ENCODE data around the gene LRRC4B. TPM values are rescaled to one million over a fixed set of nuclear protein-coding genes. Genes with fewer than 3 reads are reported as not detected.

The LRRC4B gene
- total RNA-seq, 1 donor from 2014 or later: 0.47 TPM

DNA sequence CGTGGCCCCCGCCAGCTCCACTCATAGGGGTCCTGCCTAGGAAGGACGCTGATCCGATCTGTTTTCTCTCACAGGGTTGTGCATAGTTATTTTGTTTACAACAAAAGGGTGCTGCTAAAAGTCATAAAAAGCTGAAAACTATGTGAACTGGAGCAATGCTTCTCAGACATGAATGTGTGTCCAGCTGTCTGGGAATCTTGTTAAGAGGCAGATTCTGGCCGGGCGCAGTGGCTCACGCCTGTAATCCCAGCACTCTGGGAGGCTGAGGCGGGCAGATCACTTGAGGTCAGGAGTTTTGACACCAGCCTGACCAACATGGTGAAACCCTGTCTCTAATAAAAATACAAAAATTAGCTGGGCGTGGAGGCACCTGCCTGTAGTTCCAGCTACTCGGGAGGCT, 8.6 kb downstream of the LRRC4B start:
- TF ChIP-seq, protein P1, sequence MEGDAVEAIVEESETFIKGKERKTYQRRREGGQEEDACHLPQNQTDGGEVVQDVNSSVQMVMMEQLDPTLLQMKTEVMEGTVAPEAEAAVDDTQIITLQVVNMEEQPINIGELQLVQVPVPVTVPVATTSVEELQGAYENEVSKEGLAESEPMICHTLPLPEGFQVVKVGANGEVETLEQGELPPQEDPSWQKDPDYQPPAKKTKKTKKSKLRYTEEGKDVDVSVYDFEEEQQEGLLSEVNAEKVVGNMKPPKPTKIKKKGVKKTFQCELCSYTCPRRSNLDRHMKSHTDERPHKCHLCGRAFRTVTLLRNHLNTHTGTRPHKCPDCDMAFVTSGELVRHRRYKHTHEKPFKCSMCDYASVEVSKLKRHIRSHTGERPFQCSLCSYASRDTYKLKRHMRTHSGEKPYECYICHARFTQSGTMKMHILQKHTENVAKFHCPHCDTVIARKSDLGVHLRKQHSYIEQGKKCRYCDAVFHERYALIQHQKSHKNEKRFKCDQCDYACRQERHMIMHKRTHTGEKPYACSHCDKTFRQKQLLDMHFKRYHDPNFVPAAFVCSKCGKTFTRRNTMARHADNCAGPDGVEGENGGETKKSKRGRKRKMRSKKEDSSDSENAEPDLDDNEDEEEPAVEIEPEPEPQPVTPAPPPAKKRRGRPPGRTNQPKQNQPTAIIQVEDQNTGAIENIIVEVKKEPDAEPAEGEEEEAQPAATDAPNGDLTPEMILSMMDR (IDR thresholded peaks at IDR 0.05; ENCODE audit: borderline replicate concordance): no peak
- DNase-seq: no peak
- H3K27me3 ChIP-seq (ENCODE audit: low read depth): peaks cover 56% of the 10 kb centered on the region
- no peak overlapping the region for H3K27ac ChIP-seq (replicated peaks)
- H3K9me3 ChIP-seq (replicated peaks): no peaks in the 10 kb centered on the region
- intact Hi-C loops (cut with micrococcal nuclease): no loop called here
- peaks cover 23% of the 10 kb centered on the region for H3K4me1 ChIP-seq
- no peaks in the 10 kb centered on the region for H3K36me3 ChIP-seq
- H3K4me3 ChIP-seq: no peak overlapping the region

DNA sequence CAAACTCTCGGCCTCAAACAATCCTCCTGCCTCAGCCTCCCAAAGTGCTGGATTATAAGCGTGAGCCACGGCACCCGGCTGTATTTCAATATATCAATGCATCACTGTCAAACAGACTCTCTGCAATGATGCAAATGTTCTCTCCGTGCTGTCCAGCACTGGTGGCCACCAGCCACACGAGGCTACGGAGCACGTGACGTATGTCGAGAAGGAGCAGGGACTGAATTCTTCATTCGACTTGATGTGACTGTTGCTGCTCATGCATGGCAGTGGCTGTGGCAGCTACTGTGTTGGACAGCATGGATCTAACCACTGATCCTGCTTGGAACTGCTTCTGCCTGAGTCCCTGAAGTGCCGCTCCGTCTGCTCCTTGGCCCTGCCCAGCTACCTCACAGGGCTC, 9.8 kb downstream of the LRRC4B start:
- DNase-seq: no peak
- Histone ChIP-seq H3K4me3 (no peak overlapping the region), H3K36me3 (no peaks in the 10 kb centered on the region), H3K27me3 (ENCODE audit: low read depth) (peaks cover 56% of the 10 kb centered on the region), H3K9me3 (replicated peaks) (no peaks in the 10 kb centered on the region), H3K27ac (replicated peaks) (no peak overlapping the region), H3K4me1 (peaks cover 23% of the 10 kb centered on the region)
- TF ChIP-seq, protein P1 (IDR thresholded peaks at IDR 0.05; ENCODE audit: borderline replicate concordance): no peak
- intact Hi-C loops (cut with micrococcal nuclease): no loop called here

DNA sequence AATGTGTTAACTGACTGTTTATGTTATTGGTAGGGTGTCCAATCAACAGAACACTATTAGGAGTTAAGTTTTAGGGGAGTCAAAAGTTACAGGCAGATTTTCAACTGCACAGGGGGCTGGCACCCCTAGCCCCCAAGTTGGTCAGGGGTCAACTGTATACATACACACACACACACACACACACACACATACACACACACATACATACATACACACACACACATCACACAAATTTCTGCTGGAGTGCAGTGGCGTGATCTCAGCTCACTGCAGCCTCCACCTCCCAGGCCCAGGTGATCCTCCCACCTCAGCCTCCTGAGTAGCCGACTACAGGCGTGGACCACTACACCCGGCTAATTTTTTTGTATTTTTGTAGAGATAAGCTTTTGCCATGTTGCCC, 10.2 kb downstream of the LRRC4B start:
- H3K4me3 ChIP-seq: no peak overlapping the region
- TF ChIP-seq, protein P1 (IDR thresholded peaks at IDR 0.05; ENCODE audit: borderline replicate concordance): no peak
- no peaks in the 10 kb centered on the region for H3K36me3 ChIP-seq
- H3K9me3 ChIP-seq (replicated peaks): no peaks in the 10 kb centered on the region
- H3K27me3 ChIP-seq (ENCODE audit: low read depth): peaks cover 56% of the 10 kb centered on the region
- no peak for DNase-seq
- peaks cover 23% of the 10 kb centered on the region for H3K4me1 ChIP-seq
- intact Hi-C loops (cut with micrococcal nuclease): no loop called here
- H3K27ac ChIP-seq (replicated peaks): no peak overlapping the region

DNA sequence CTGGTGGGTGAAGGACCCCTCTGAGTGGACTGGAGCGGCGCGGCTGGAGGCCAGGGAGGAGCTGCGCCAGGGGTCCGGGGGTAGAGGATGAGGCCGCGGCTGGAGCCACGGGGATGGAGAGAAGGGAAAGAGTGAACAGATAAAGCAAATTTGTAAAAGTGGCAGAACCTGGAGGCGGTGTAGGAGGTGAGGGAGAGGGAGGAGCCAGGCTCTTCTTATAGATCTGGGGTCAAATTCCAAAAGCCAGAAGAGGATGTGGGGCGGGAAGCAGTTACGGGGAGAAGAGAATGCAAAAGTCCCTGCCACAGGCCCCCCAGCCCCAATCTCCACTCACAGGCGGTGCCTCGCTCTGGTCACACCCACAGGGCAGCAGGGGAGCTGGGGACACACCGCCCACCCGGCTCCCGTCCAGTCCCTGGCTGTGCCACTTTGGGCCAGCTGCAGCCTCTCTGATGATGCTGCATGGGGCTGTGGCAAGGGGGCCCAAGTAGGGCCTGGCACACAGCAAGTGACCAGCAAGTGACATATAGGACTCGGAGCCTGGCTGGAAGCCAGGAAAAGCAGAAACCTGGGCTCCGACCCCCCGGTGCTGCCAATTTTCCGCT, 11.1 kb downstream of the LRRC4B start:
- Histone ChIP-seq H3K36me3 (no peaks in the 10 kb centered on the region), H3K4me3 (peak overlapping the region; percentile 67), H3K27me3 (ENCODE audit: low read depth) (peaks cover 61% of the 10 kb centered on the region), H3K9me3 (replicated peaks) (no peaks in the 10 kb centered on the region), H3K4me1 (peaks cover 23% of the 10 kb centered on the region), H3K27ac (replicated peaks) (peak overlapping the region; percentile 36)
- intact Hi-C loops (cut with micrococcal nuclease): no loop called here
- TF ChIP-seq, protein P1 (IDR thresholded peaks at IDR 0.05; ENCODE audit: borderline replicate concordance): no peak
- no peak for DNase-seq

DNA sequence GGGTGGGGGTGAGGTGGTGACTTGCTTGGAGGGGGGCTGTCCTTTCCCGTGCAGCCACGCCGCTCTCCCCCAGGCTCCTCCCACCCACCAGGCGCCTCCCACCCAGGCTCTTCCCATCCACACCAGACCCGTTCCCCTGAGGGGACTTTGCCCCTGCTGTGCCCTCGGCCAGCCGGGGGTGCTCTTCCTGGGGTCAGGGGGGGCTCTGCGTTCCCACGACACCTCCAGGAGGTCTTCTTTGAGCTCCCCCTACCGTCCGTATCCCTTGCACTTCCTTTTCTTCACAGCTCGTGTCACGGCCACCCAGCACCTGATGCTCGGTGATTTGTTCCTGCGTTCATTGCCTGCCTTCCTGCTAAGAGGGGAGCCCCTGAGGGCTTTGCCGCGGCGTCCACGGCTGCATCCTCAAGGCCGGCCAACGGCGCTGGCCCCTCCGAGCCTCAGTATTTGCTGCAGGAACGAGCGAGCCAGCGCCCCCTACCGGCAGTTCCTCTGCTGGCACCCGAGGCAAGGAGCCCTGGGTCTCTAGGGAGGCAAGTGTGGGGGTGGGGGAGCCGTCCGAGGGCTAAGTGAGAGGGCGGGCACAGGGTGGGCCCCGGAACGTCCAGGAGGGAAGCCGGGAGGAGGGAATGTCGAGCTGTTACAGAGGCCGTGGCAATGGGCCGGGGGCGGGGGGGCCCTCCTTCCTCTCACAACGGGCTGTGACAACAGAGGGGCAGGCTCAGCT, 11.8 kb downstream of the LRRC4B start:
- H3K4me1 ChIP-seq: peaks cover 23% of the 10 kb centered on the region
- H3K9me3 ChIP-seq (replicated peaks): no peaks in the 10 kb centered on the region
- peak overlapping the region; percentile 50 for H3K27ac ChIP-seq (replicated peaks)
- intact Hi-C loops (cut with micrococcal nuclease): no loop called here
- TF ChIP-seq, protein P1 (IDR thresholded peaks at IDR 0.05; ENCODE audit: borderline replicate concordance): peak; percentile 81
- peak; percentile 77 for DNase-seq
- peaks cover 68% of the 10 kb centered on the region for H3K27me3 ChIP-seq (ENCODE audit: low read depth)
- peak overlapping the region; percentile 67 for H3K4me3 ChIP-seq
- H3K36me3 ChIP-seq: no peaks in the 10 kb centered on the region

Measured in left ventricle myocardium inferior (tissue), 1 donor.